GM12892 (cell line): ENCODE measurements around the gene PMM2.

ENCODE experiments used
- POLR2A ChIP-seq: IDR thresholded peaks from 2 replicates; pipeline ENCODE4 v1.6.1; 2011; ENCODE audit warnings: low read depth, low read length, control low read depth
- POLR2AphosphoS5 ChIP-seq: IDR thresholded peaks from 2 replicates; pipeline ENCODE4 v1.6.1; 2011; ENCODE audit warnings: low read depth, low read length, control low read depth

- TF ChIP-seq POLR2A (no peak), POLR2AphosphoS5 (no peak)
Observed at GRCh38 chr16:8828541-8829165, 31.0 kb downstream of the PMM2 start.
